Common myeloid progenitor, CD34-positive (primary cell): Measurements from ENCODE around the gene SIRT1.

ENCODE experiments used
- CTCF ChIA-PET: fragments of 350-600 bp; sonication (Branson Sonifier 250); formaldehyde crosslinking; loops from one replicate; lab custom pipeline; 2021; ENCODE audit warnings: antibody characterized with exemption; lab: Charles Lee
- POLR2A ChIA-PET: fragments of 350-600 bp; sonication (Branson Sonifier 250); formaldehyde crosslinking; loops from one replicate; lab custom pipeline; 2021; ENCODE audit warnings: antibody characterized with exemption; lab: Charles Lee
- DNase-seq, 3 donors: peaks; one replicate each; pipeline versions ENCODE4 v3.0.0 to v3.0.0-alpha.2; 2013
- H3K27ac ChIP-seq, 2 experiments: 1 replicate in 1 of 2; 2 replicates in 1 of 2; pipeline ENCODE4 v1.7.0; 2013; ENCODE audit warnings: inconsistent platforms in 2 of 2, low read length in 2 of 2, mild to moderate bottlenecking in 2 of 2, low read depth in 1 of 2, moderate library complexity in 1 of 2; ENCODE audit not compliant: severe bottlenecking in 2 of 2, insufficient read depth in 1 of 2, poor library complexity in 1 of 2
- H3K27me3 ChIP-seq, 5 experiments: replicated peaks in 2 of 5; 1 replicate in 3 of 5; 2 replicates in 2 of 5; pipeline versions ENCODE4 v1.6.1 to v1.7.0; 2013; ENCODE audit warnings: low read length in 4 of 5, mild to moderate bottlenecking in 2 of 5, moderate library complexity in 2 of 5, inconsistent platforms in 1 of 5; ENCODE audit not compliant: insufficient read depth in 5 of 5, control insufficient read depth in 4 of 5
- H3K36me3 ChIP-seq, 4 experiments: 1 replicate in 2 of 4; 2 replicates in 2 of 4; pipeline versions ENCODE4 v1.6.1 to v1.7.0; 2013; ENCODE audit warnings: low read length in 3 of 4, control low read depth in 1 of 4, mild to moderate bottlenecking in 1 of 4; ENCODE audit not compliant: control insufficient read depth in 4 of 4, insufficient read depth in 4 of 4
- H3K4me1 ChIP-seq, 4 experiments: 1 replicate in 3 of 4; 2 replicates in 1 of 4; pipeline versions ENCODE4 v1.6.1 to v1.7.1; 2013; ENCODE audit warnings: low read length in 3 of 4, mild to moderate bottlenecking in 3 of 4, control low read depth in 1 of 4, inconsistent platforms in 1 of 4, moderate library complexity in 1 of 4; ENCODE audit not compliant: control insufficient read depth in 4 of 4, insufficient read depth in 4 of 4; ENCODE audit errors: control extremely low read depth in 1 of 4
- H3K4me3 ChIP-seq, 7 experiments: 1 replicate in 4 of 7; 2 replicates in 3 of 7; pipeline versions ENCODE4 v1.5.1 to v1.7.0; 2013; ENCODE audit warnings: mild to moderate bottlenecking in 7 of 7, low read length in 6 of 7, moderate library complexity in 6 of 7, inconsistent platforms in 2 of 7, low read depth in 2 of 7, control low read depth in 1 of 7; ENCODE audit not compliant: insufficient read depth in 4 of 7, control insufficient read depth in 1 of 7; ENCODE audit errors: extremely low read depth in 1 of 7
- H3K9me3 ChIP-seq, 5 experiments: 1 replicate in 4 of 5; 2 replicates in 1 of 5; pipeline versions ENCODE4 v1.6.1 to v1.7.1; 2013; ENCODE audit warnings: low read length in 4 of 5, mild to moderate bottlenecking in 2 of 5, inconsistent platforms in 1 of 5, low read depth in 1 of 5, moderate library complexity in 1 of 5; ENCODE audit not compliant: control insufficient read depth in 4 of 5, insufficient read depth in 2 of 5; ENCODE audit errors: control extremely low read depth in 1 of 5
- WGBS: methylation state at CpG from one replicate; pipeline ENCODE4 v1.1.5; 2013; ENCODE audit not compliant: insufficient coverage; 5-methylcytosine and 5-hydroxymethylcytosine counted together

Gene SIRT1

GRCh38 chr10:67858971-67859370 is 25.5 kb upstream of the SIRT1 start:
- H3K27ac ChIP-seq, result no peak overlapping the region
- no peak for DNase-seq
- ChIA-PET CTCF (interaction anchor here (2.3 kb wide), 1 partner anchor 7 kb away, joined by 6 read pairs; no protein-coding TSS in a partner anchor), POLR2A (interaction anchor here (0.6 kb wide), 1 partner anchor 298 kb away, joined by 6 read pairs; no protein-coding TSS in a partner anchor)
- H3K27me3 ChIP-seq, result no peaks in the 10 kb centered on the region
- H3K36me3 ChIP-seq, result no peaks in the 10 kb centered on the region
- H3K9me3 ChIP-seq, result no peaks in the 10 kb centered on the region
- no peaks in the 10 kb centered on the region for H3K4me1 ChIP-seq
- 100% methylated on average over 1 of the region's 2 CpGs for WGBS
- no peak overlapping the region for H3K4me3 ChIP-seq

GRCh38 chr10:67861750-67862432 is 22.6 kb upstream of the SIRT1 start:
- Histone ChIP-seq H3K27ac (no peak overlapping the region), H3K4me1 (peaks cover 0 to 3% (median 0%) of the 10 kb centered on the region in 4 experiments), H3K27me3 (no peaks in the 10 kb centered on the region), H3K36me3 (no peaks in the 10 kb centered on the region), H3K4me3 (no peak overlapping the region), H3K9me3 (no peaks in the 10 kb centered on the region)
- ChIA-PET CTCF (interaction anchor here (1.0 to 2.0 kb wide), 4 partner anchors 11 to 348 kb away, joined by 3 to 5 read pairs (median 4); partner anchors contain the start of gene SIRT1), POLR2A (no interaction called here)
- 89% methylated on average over 3 of the region's 4 CpGs for WGBS
- no peak for DNase-seq

- Histone ChIP-seq H3K4me1 (peaks cover 0 to 3% (median 0%) of the 10 kb centered on the region in 4 experiments), H3K4me3 (no peak overlapping the region), H3K9me3 (no peaks in the 10 kb centered on the region), H3K27me3 (no peaks in the 10 kb centered on the region), H3K27ac (no peak overlapping the region), H3K36me3 (no peaks in the 10 kb centered on the region)
- no peak for DNase-seq
- 100% methylated on average over 1 of the region's 2 CpGs for WGBS
- ChIA-PET POLR2A (no interaction called here), CTCF (interaction anchor here (0.9 to 2.0 kb wide), 4 partner anchors 9 to 21 kb away, joined by 3 to 5 read pairs (median 4); partner anchors contain the start of gene SIRT1)
These were observed 21.4 kb upstream of the SIRT1 start for GRCh38 chr10:67863094-67863493.

GRCh38 chr10:67864607-67865371 is 19.7 kb upstream of the SIRT1 start:
- no peaks in the 10 kb centered on the region for H3K36me3 ChIP-seq
- ChIA-PET POLR2A (no interaction called here), CTCF (interaction anchor here (1.5 to 1.6 kb wide), 3 partner anchors 8 to 291 kb away, joined by 3 to 5 read pairs (median 4); partner anchors contain the start of gene SIRT1)
- no peaks in the 10 kb centered on the region for H3K9me3 ChIP-seq
- no peak overlapping the region for H3K4me3 ChIP-seq
- peaks cover 0 to 3% (median 0%) of the 10 kb centered on the region in 4 experiments for H3K4me1 ChIP-seq
- no peaks in the 10 kb centered on the region for H3K27me3 ChIP-seq
- no peak overlapping the region for H3K27ac ChIP-seq
- peak in 2 of 3 donors; percentile 27 to 34 for DNase-seq
- 63% methylated on average over 8 of the region's 10 CpGs for WGBS

- H3K36me3 ChIP-seq, result no peaks in the 10 kb centered on the region
- ChIA-PET POLR2A (interaction anchor here (0.6 kb wide), 1 partner anchor 187 kb away, joined by 6 read pairs; no protein-coding TSS in a partner anchor), CTCF (interaction anchor here (1.6 to 2.9 kb wide), 2 partner anchors 12 to 15 kb away, joined by 5 to 10 read pairs; partner anchors contain the start of gene SIRT1)
- H3K27ac ChIP-seq, result no peak overlapping the region
- peaks cover 0 to 3% (median 0%) of the 10 kb centered on the region in 4 experiments for H3K4me1 ChIP-seq
- H3K9me3 ChIP-seq, result no peaks in the 10 kb centered on the region
- WGBS, result 100% methylated on average over 2 of the region's 2 CpGs
- no peak for DNase-seq
- no peak overlapping the region for H3K4me3 ChIP-seq
- no peaks in the 10 kb centered on the region for H3K27me3 ChIP-seq
These were observed 16.3 kb upstream of the SIRT1 start for GRCh38 chr10:67868132-67868531.

GRCh38 chr10:67869996-67870395 is 14.5 kb upstream of the SIRT1 start:
- no peak for DNase-seq
- H3K27ac ChIP-seq, result no peak overlapping the region

More at GRCh38 chr10:67869996-67870395, 14.5 kb upstream of the SIRT1 start:
- no peaks in the 10 kb centered on the region for H3K9me3 ChIP-seq
- WGBS, result 96% methylated on average over 3 of the region's 6 CpGs
- no peaks in the 10 kb centered on the region for H3K27me3 ChIP-seq
- no peak overlapping the region for H3K4me3 ChIP-seq
- no peaks in the 10 kb centered on the region for H3K4me1 ChIP-seq
- POLR2A ChIA-PET, result no interaction called here
- CTCF ChIA-PET, result interaction anchor here (2.9 kb wide), 1 partner anchor 13 kb away, joined by 10 read pairs; the partner anchor contains the start of gene SIRT1
- H3K36me3 ChIP-seq, result no peaks in the 10 kb centered on the region
